Gastroesophageal sphincter (tissue), 3 donors: ENCODE measurements around the gene PCLO.

Source experiments
- POLR2A ChIP-seq, 2 donors: fragments of 450-650 bp; IDR thresholded peaks; one replicate each; pipeline ENCODE4 v1.6.1; 2017; ENCODE audit warnings: antibody characterized with exemption in 2 of 2, mild to moderate bottlenecking in 2 of 2, moderate library complexity in 1 of 2
- POLR2AphosphoS5 ChIP-seq: sonication (generic); formaldehyde crosslinking; IDR thresholded peaks from one replicate; pipeline ENCODE4 v1.6.1; 2017; ENCODE audit warnings: antibody characterized with exemption
- TF ChIP-seq, protein P1 (sequence below), 4 experiments: fragments of 200-600 bp in 2 of 4; fragments of 450-650 bp in 2 of 4; sonication (generic) in 1 of 4; IDR thresholded peaks; one replicate each; pipeline ENCODE4 v1.5.1; 2017 to 2019; ENCODE audit warnings: antibody characterized with exemption in 4 of 4, mild to moderate bottlenecking in 2 of 4, moderate library complexity in 2 of 4

DNA sequence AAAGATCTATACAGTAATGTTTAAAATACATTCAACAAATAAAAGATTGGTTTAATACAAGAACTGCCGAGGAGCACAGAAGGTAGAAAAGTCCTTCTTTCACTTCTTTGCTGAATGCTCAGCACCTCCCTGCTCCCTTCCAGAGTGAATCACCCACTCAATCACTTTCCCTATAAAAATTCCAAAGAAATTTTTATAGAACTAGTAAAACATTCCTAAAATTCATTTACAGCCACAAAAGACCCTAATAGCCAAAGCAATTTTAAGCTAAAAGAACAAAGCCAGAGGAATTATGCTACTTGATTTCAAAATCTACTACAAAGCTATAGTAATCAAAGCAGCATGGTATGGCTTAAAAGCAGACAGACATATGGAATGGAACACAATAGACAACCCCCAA lies 320.9 kb downstream of the PCLO start:
- TF ChIP-seq, protein P1, sequence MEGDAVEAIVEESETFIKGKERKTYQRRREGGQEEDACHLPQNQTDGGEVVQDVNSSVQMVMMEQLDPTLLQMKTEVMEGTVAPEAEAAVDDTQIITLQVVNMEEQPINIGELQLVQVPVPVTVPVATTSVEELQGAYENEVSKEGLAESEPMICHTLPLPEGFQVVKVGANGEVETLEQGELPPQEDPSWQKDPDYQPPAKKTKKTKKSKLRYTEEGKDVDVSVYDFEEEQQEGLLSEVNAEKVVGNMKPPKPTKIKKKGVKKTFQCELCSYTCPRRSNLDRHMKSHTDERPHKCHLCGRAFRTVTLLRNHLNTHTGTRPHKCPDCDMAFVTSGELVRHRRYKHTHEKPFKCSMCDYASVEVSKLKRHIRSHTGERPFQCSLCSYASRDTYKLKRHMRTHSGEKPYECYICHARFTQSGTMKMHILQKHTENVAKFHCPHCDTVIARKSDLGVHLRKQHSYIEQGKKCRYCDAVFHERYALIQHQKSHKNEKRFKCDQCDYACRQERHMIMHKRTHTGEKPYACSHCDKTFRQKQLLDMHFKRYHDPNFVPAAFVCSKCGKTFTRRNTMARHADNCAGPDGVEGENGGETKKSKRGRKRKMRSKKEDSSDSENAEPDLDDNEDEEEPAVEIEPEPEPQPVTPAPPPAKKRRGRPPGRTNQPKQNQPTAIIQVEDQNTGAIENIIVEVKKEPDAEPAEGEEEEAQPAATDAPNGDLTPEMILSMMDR (IDR thresholded peaks at IDR 0.05): no peak
- no peak for TF ChIP-seq POLR2A (IDR thresholded peaks at IDR 0.05)
- TF ChIP-seq POLR2AphosphoS5: no peak
